Glomerular visceral epithelial cell (primary cell): ENCODE results near the gene SYNJ1.
"Not testable (repeated sequence)": the region's sequence is repeated elsewhere in the genome, so short reads cannot be mapped to it uniquely, and the experiment has no call there.

Source experiments
- DNase-seq: peaks from one replicate; pipeline ENCODE4 v3.0.0-alpha.2; 2016; ENCODE audit errors: extremely low spot score

Gene SYNJ1

GRCh38 chr21:32695482-32695881, 32.3 kb downstream of the SYNJ1 start:
- not testable (repeated sequence) for DNase-seq

- DNase-seq, result no peak
Measured at GRCh38 chr21:32693581-32693980, 34.2 kb downstream of the SYNJ1 start.

- no peak for DNase-seq
Measured at GRCh38 chr21:32690085-32690484, 37.7 kb downstream of the SYNJ1 start.

- no peak for DNase-seq
Measured at GRCh38 chr21:32687643-32688345, 40.0 kb downstream of the SYNJ1 start.

GRCh38 chr21:32682696-32683474, 44.9 kb downstream of the SYNJ1 start:
- no peak for DNase-seq

- no peak for DNase-seq
Measured at GRCh38 chr21:32674731-32675130, 53.1 kb downstream of the SYNJ1 start.

GRCh38 chr21:32674038-32674437, 53.8 kb downstream of the SYNJ1 start:
- DNase-seq, result no peak

GRCh38 chr21:32666258-32666657, 61.6 kb downstream of the SYNJ1 start:
- no peak for DNase-seq

GRCh38 chr21:32664095-32664494, 63.7 kb downstream of the SYNJ1 start:
- not testable (repeated sequence) for DNase-seq

- not testable (repeated sequence) for DNase-seq
Measured at GRCh38 chr21:32661981-32662380, 65.8 kb downstream of the SYNJ1 start.

- DNase-seq, result not testable (repeated sequence)
Measured at GRCh38 chr21:32661026-32661782, 66.6 kb downstream of the SYNJ1 start.

- no peak for DNase-seq
Measured at GRCh38 chr21:32658524-32658923, 69.3 kb downstream of the SYNJ1 start.

- DNase-seq, result peak; percentile 43
Measured at GRCh38 chr21:32653326-32653901, 74.4 kb downstream of the SYNJ1 start.

GRCh38 chr21:32648165-32648564, 79.6 kb downstream of the SYNJ1 start:
- DNase-seq, result no peak

GRCh38 chr21:32645261-32646182, 82.3 kb downstream of the SYNJ1 start:
- DNase-seq, result no peak

GRCh38 chr21:32641710-32642698, 85.8 kb downstream of the SYNJ1 start:
- no peak for DNase-seq

GRCh38 chr21:32626621-32627196, 101.1 kb downstream of the SYNJ1 start:
- DNase-seq, result no peak

GRCh38 chr21:32618218-32618617, 109.6 kb downstream of the SYNJ1 start:
- not testable (repeated sequence) for DNase-seq

- no peak for DNase-seq
Measured at GRCh38 chr21:32613436-32614043, 114.3 kb downstream of the SYNJ1 start.
